CD4-positive, alpha-beta T cell treated with Interleukin-2 at 100 ng/mL for 4 hours (primary cell): ENCODE results near the gene ZNF664.

Source experiments
- DNase-seq: peaks from one replicate; pipeline ENCODE4 v3.0.0-alpha.2; 2020; ENCODE audit warnings: low spot score

The ZNF664 gene

GRCh38 chr12:124010687-124011086 is 37.7 kb downstream of the ZNF664 start:
- DNase-seq = no peak

- DNase-seq = no peak
Observed at GRCh38 chr12:124011435-124012115, 38.6 kb downstream of the ZNF664 start.

GRCh38 chr12:124013073-124013472 is 40.1 kb downstream of the ZNF664 start:
- DNase-seq = no peak

- DNase-seq = no peak
Observed at GRCh38 chr12:124015494-124016461, 42.8 kb downstream of the ZNF664 start.

GRCh38 chr12:124017064-124017463 is 44.0 kb downstream of the ZNF664 start:
- DNase-seq = no peak

- DNase-seq = no peak
Observed at GRCh38 chr12:124018539-124018938, 45.5 kb downstream of the ZNF664 start.

GRCh38 chr12:124019115-124019514 is 46.1 kb downstream of the ZNF664 start:
- no peak for DNase-seq

- no peak for DNase-seq
Observed at GRCh38 chr12:124020514-124020949, 47.5 kb downstream of the ZNF664 start.

GRCh38 chr12:124021007-124021406 is 48.0 kb downstream of the ZNF664 start:
- no peak for DNase-seq

GRCh38 chr12:124022161-124022560 is 49.1 kb downstream of the ZNF664 start:
- no peak for DNase-seq

- DNase-seq = no peak
Observed at GRCh38 chr12:124024263-124024678, 51.3 kb downstream of the ZNF664 start.

- no peak for DNase-seq
Observed at GRCh38 chr12:124024776-124025175, 51.8 kb downstream of the ZNF664 start.

GRCh38 chr12:124025661-124026060 is 52.6 kb downstream of the ZNF664 start:
- DNase-seq = no peak

- DNase-seq = no peak
Observed at GRCh38 chr12:124026755-124027745, 54.0 kb downstream of the ZNF664 start.

- DNase-seq = no peak
Observed at GRCh38 chr12:124027753-124028554, 54.9 kb downstream of the ZNF664 start.

GRCh38 chr12:124028555-124028925 is 55.5 kb downstream of the ZNF664 start:
- no peak for DNase-seq

GRCh38 chr12:124030008-124030407 is 57.0 kb downstream of the ZNF664 start:
- no peak for DNase-seq

- DNase-seq = no peak
Observed at GRCh38 chr12:124030510-124030909, 57.5 kb downstream of the ZNF664 start.

GRCh38 chr12:124031058-124031457 is 58.0 kb downstream of the ZNF664 start:
- no peak for DNase-seq

- DNase-seq = peak; percentile 22
Observed at GRCh38 chr12:124032265-124032886, 59.4 kb downstream of the ZNF664 start.

GRCh38 chr12:124033859-124034258 is 60.8 kb downstream of the ZNF664 start:
- no peak for DNase-seq
